Cardiac fibroblast (primary cell): Measurements from ENCODE around the gene POLDIP3.

Experiments used
- DNase-seq, 2 donors: peaks; one replicate each; pipeline versions ENCODE4 v3.0.0 to v3.0.0-alpha.2; 2010; ENCODE audit warnings: low read depth in 2 of 2
- H3K4me3 ChIP-seq, 2 donors: replicated peaks in 1 of 2; 1 replicate in 1 of 2; 2 replicates in 1 of 2; pipeline ENCODE4 v1.5.1; 2011; ENCODE audit warnings: low read depth in 2 of 2, low read length in 2 of 2, mild to moderate bottlenecking in 2 of 2, moderate library complexity in 1 of 2
- CTCF ChIP-seq: IDR thresholded peaks from one replicate; pipeline ENCODE4 v1.5.1; 2011; ENCODE audit warnings: low read depth, mild to moderate bottlenecking, low read length, inconsistent platforms

POLDIP3 gene

DNA sequence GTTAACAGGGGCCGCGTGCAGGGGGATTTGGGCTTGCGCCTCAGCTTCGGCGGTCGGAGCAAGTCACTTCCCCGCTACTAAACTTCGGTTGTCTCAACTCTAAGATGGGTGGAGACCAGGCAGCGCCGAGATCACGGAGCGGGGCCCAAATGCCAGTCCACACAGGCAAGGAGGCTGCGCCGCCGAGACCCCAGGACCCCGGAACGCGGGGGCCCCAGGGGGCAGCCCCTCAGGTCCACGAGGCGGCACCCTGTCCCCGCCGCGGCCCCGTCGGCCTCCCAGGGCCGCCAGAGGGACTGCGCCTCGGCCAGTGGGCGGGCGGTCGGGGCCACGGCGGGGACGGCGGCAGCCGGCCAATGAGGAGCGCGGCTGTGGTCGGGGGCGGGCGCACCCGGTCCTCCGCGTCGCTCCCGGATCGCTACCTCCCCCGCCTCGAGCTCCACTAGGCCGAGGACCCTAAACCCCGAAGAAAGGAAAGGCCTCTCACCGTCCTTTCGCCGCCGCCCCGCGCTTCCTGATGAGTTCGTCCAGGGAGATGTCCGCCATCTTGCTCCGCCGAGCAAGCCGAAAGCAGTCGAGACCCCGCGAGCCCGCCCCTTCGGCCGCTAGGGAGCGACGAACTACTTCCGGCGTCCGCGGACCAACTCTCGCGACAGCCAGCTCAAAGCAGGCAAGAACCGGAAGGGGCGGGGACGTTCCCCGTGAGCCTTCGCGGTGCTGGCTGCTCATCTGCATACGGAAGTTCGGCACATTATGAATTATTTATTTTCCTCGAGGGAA, at the start of gene POLDIP3:
Gene POLDIP3, minus strand, starts transcription at position 572 of the 780 bp plus-strand sequence. Its CDS starts 26 bp downstream, at position 546.
- peak; percentile 99 for DNase-seq
- TF ChIP-seq CTCF, result peak; percentile 16
- peak within 1 kb of the TSS; percentile 72 to 77 for H3K4me3 ChIP-seq

GRCh38 chr22:42661985-42662831, 47.5 kb upstream of the POLDIP3 start:
- H3K4me3 ChIP-seq, result peak overlapping the region; percentile 56 to 62
- TF ChIP-seq CTCF, result peak; percentile 87

GRCh38 chr22:42656578-42656977, 41.9 kb upstream of the POLDIP3 start:
- no peak for DNase-seq
- no peak overlapping the region for H3K4me3 ChIP-seq
- no peak for TF ChIP-seq CTCF

More at GRCh38 chr22:42661985-42662831, 47.5 kb upstream of the POLDIP3 start:
- peak; percentile 74 to 75 for DNase-seq

GRCh38 chr22:42655693-42656092, 41.0 kb upstream of the POLDIP3 start:
- no peak for TF ChIP-seq CTCF
- H3K4me3 ChIP-seq, result no peak overlapping the region
- DNase-seq, result no peak

- DNase-seq, result no peak
- no peak for TF ChIP-seq CTCF
- no peak overlapping the region for H3K4me3 ChIP-seq
These were observed 39.9 kb upstream of the POLDIP3 start for GRCh38 chr22:42654436-42655073.

DNA sequence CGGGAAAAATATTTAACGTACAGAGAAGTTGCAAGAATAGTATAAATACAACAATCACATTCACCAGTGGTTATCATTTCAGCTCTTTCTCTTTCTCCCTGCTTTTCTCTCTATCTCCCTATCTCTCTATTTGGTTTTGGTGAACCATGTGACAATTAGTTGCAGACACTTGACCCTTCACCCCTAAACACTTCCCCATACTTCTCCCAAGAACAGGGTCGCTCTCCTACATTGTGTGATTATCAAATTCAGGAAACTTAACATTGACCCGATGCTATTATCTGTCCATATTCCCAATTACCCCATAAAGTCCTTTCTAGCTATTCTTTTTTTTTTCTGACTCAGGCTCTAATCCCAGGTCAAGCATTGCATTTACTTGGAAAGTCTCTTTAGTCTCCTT, 39.3 kb upstream of the POLDIP3 start:
- H3K4me3 ChIP-seq, result no peak overlapping the region
- TF ChIP-seq CTCF, result no peak
- DNase-seq, result no peak
